HepG2 (cell line): ENCODE measurements around the gene ETFDH. TPM values are rescaled to one million over a fixed set of nuclear protein-coding genes. Genes with fewer than 3 reads are reported as not detected.
"Not testable (repeated sequence)": the region's sequence is repeated elsewhere in the genome, so short reads cannot be mapped to it uniquely, and the experiment has no call there.

Experiments
- ATAC-seq: fragments of 200-7000 bp; cut with Tn5 transposase; 3 replicates; pipeline ENCODE4 v1.9.1; 2020; ENCODE audit warnings: mild to moderate bottlenecking, moderate library complexity
- BruUV-seq: library from RNA; stranded (reverse); fragments of 400-500 nt; replicated peaks from 2 replicates; lab custom pipeline; 2021; lab: Mats Ljungman, UMichigan
- CTCF ChIA-PET: fragments of 300-600 bp; formaldehyde crosslinking; extraction: SDS; loops from one replicate; lab custom pipeline; 2021; ENCODE audit warnings: low total read pairs, inconsistent platforms, low intra/inter-chr PET ratio; lab: Yijun Ruan, JAX
- POLR2A ChIA-PET: fragments of 350-600 bp; sonication (Branson Sonifier 250); formaldehyde crosslinking; loops from one replicate; lab custom pipeline; 2020; ENCODE audit warnings: antibody characterized with exemption, inconsistent platforms; lab: Yijun Ruan, JAX
- DNase-seq: peaks from one replicate; pipeline ENCODE4 v3.0.0-alpha.2; 2015; ENCODE audit warnings: low spot score
- FAIRE-seq: peaks from 3 replicates; lab custom pipeline; 2011; peaks lifted over from hg19 to GRCh38; lab: Jason Lieb, UNC
- H2AFZ ChIP-seq: one replicate; pipeline ENCODE4 v1.6.1; 2011; ENCODE audit warnings: low read length, inconsistent platforms
- H3K27ac ChIP-seq: fragments of 300-600 bp; 3 replicates; pipeline ENCODE4 v1.8.0; 2011; ENCODE audit warnings: mixed run types, mild to moderate bottlenecking, mixed read lengths, low read length, inconsistent platforms; ENCODE audit not compliant: insufficient read depth; ENCODE audit errors: extremely low read length
- H3K27me3 ChIP-seq, 2 experiments: fragments of 200-600 bp in 1 of 2; 2 replicates in 1 of 2; 3 replicates in 1 of 2; pipeline versions ENCODE4 v1.6.0 to v1.8.0; 2011; ENCODE audit warnings: low read length in 2 of 2, mild to moderate bottlenecking in 2 of 2, moderate library complexity in 2 of 2, inconsistent platforms in 1 of 2; ENCODE audit not compliant: insufficient read depth in 2 of 2, control insufficient read depth in 1 of 2
- H3K36me3 ChIP-seq, 2 experiments: fragments of 200-600 bp in 1 of 2; replicated peaks in 1 of 2; 2 replicates in 1 of 2; 3 replicates in 1 of 2; pipeline versions ENCODE4 v1.5.1 to v1.8.0; 2011; ENCODE audit warnings: low read length in 2 of 2, inconsistent platforms in 1 of 2; ENCODE audit not compliant: insufficient read depth in 2 of 2, control insufficient read depth in 1 of 2
- H3K4me1 ChIP-seq: 2 replicates; pipeline ENCODE4 v1.5.1; 2012; ENCODE audit warnings: low read length, inconsistent platforms; ENCODE audit not compliant: insufficient read depth
- H3K4me2 ChIP-seq: 2 replicates; pipeline ENCODE4 v1.6.0; 2011; ENCODE audit warnings: low read depth, low read length, inconsistent platforms
- H3K4me3 ChIP-seq, 3 experiments: fragments of 200-600 bp in 1 of 3; sonication (generic), shearing (Covaris generic) in 1 of 3; replicated peaks in 1 of 3; 2 replicates each; pipeline ENCODE4 v1.5.1; 2011 to 2016; ENCODE audit warnings: low read length in 3 of 3, inconsistent platforms in 2 of 3, low read depth in 2 of 3, mild to moderate bottlenecking in 2 of 3, control low read depth in 1 of 3, mixed read lengths in 1 of 3; ENCODE audit not compliant: insufficient read depth in 1 of 3
- H3K79me2 ChIP-seq: one replicate; pipeline ENCODE4 v1.6.1; 2011; ENCODE audit warnings: low read length, inconsistent platforms; ENCODE audit not compliant: insufficient read depth
- H3K9ac ChIP-seq: 2 replicates; pipeline ENCODE4 v1.6.0; 2011; ENCODE audit warnings: mild to moderate bottlenecking, low read depth, low read length, inconsistent platforms; ENCODE audit not compliant: insufficient read depth
- H3K9me3 ChIP-seq: 2 replicates; pipeline ENCODE4 v1.5.1; 2012; ENCODE audit warnings: mild to moderate bottlenecking, low read length
- H4K20me1 ChIP-seq: 2 replicates; pipeline ENCODE4 v1.6.0; 2011; ENCODE audit warnings: inconsistent platforms, mild to moderate bottlenecking, low read length, moderate library complexity; ENCODE audit not compliant: insufficient read depth
- ATAD3A ChIP-seq: sonication (generic); formaldehyde crosslinking; IDR thresholded peaks from 2 replicates; pipeline ENCODE4 v1.4.0; 2020; ENCODE audit warnings: missing genetic modification reagents
- SRSF1 ChIP-seq: fragments of 200-400 bp; formaldehyde crosslinking; optimal IDR thresholded peaks from 2 replicates; pipeline ENCODE3; 2017; ENCODE audit warnings: mild to moderate bottlenecking, low read depth, low read length, moderate library complexity
- STAG1 ChIP-seq: sonication (generic); formaldehyde crosslinking; IDR thresholded peaks from 2 replicates; pipeline ENCODE4 v1.4.0; 2020; ENCODE audit warnings: missing genetic modification reagents
- WGBS: methylation state at CpG from one replicate; pipeline ENCODE4 v1.1.6; 2017; ENCODE audit warnings: low lambda C conversion rate; 5-methylcytosine and 5-hydroxymethylcytosine counted together
- in situ Hi-C: cut with HindIII; loops from 2 replicates; pipeline ENCODE4 v1.10.0; 2017; ENCODE audit warnings: low pct_unique_long_range_greater_than_20kb; ENCODE audit not compliant: extremely low pct_ligation_motif_present
- intact Hi-C: fragments of 100-400 bp; cut with micrococcal nuclease; formaldehyde crosslinking; loops from one replicate; pipeline ENCODE4 v1.10.0; 2022; ENCODE audit not compliant: unreplicated experiment
- polyA plus RNA-seq, 8 experiments: library from polyadenylated mRNA; depleted of rRNA in 3 of 8; stranded (reverse) in 7 of 8; unstranded in 1 of 8; fragments of >200 nt; fragmentation: Illumina TruSeq in 4 of 8; extraction: Trizol in 4 of 8; gene quantifications; 2 replicates each; pipeline versions ENCODE4 v1.2.1 to v1.2.3, GENCODE V29; 2011 to 2016; ENCODE audit warnings: low read depth in 4 of 8, missing spikeins in 1 of 8, mixed read lengths in 1 of 8; ENCODE audit not compliant: insufficient read depth in 1 of 8
- total RNA-seq, 5 experiments: library from RNA; depleted of rRNA; stranded (reverse); fragments of >200 nt; fragmentation: Illumina TruSeq; extraction: Trizol; gene quantifications; 2 replicates each; pipeline ENCODE4 v1.2.3, GENCODE V29; 2016; ENCODE audit warnings: low read depth in 1 of 5
- TF ChIP-seq, protein P1 (sequence below): sonication (generic); formaldehyde crosslinking; IDR thresholded peaks from 2 replicates; pipeline ENCODE4 v1.5.0; 2020; ENCODE audit warnings: mild to moderate bottlenecking, missing genetic modification reagents

The ETFDH gene
- total and polyA plus RNA-seq, 2 of the 13 experiments (the other 11 are each of a cell fraction or from before 2014, with no cell fraction given) = 14.7 to 17.8 TPM

DNA sequence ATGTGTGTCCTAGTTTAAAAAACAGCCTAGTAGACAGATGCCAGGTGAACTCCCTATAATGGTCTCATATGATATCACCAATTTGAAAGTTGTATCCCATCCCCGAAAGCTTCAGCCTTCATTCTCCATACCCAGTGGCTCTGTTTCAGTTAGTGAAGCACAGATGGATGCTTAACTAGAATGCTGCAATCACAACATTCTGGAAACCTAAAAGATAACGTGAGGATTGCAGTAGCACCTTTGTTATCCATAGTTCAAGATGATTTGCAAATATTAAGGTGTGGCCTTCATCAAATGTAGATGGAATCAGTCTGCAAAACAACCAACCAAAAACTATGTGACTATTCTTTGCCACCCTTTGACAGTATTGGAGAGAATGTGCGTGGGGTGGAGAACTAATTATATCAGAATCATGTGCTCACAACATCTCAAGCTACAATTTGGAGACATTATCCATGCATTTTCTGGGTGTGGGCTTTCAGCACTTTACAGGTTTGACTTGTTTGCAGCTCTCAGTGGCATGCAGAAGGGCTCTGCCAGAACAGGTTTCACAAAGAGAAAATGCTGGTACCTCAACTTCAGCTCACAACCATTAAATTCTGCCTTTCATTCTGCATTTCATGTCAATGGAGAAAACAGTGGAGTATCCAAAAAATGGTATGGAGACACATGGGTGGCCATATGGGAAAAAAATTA is 69.4 kb downstream of the ETFDH start (continued):
- TF ChIP-seq STAG1 (CRISPR knock-in tag) = no peak
- TF ChIP-seq, protein P1, sequence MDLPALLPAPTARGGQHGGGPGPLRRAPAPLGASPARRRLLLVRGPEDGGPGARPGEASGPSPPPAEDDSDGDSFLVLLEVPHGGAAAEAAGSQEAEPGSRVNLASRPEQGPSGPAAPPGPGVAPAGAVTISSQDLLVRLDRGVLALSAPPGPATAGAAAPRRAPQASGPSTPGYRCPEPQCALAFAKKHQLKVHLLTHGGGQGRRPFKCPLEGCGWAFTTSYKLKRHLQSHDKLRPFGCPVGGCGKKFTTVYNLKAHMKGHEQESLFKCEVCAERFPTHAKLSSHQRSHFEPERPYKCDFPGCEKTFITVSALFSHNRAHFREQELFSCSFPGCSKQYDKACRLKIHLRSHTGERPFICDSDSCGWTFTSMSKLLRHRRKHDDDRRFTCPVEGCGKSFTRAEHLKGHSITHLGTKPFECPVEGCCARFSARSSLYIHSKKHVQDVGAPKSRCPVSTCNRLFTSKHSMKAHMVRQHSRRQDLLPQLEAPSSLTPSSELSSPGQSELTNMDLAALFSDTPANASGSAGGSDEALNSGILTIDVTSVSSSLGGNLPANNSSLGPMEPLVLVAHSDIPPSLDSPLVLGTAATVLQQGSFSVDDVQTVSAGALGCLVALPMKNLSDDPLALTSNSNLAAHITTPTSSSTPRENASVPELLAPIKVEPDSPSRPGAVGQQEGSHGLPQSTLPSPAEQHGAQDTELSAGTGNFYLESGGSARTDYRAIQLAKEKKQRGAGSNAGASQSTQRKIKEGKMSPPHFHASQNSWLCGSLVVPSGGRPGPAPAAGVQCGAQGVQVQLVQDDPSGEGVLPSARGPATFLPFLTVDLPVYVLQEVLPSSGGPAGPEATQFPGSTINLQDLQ = no peak
- no peak for TF ChIP-seq SRSF1
- no peak for TF ChIP-seq ATAD3A (CRISPR knock-in tag)

DNA sequence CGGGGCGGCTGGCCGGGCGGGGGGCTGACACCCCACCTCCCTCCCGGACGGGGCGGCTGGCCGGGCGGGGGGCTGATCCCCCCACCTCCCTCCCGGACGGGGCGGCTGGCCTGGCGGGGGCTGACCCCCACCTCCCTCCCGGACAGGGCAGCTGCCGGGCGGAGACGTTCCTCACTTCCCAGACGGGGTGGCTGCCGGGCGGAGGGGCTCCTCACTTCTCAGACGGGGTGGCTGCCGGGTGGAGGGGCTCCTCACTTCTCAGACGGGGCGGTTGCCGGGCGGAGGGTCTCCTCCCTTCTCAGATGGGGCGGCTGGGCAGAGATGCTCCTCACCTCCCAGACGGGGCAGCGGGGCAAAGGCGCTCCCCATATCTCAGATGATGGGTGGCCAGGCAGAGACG is 74.4 kb downstream of the ETFDH start:
- H3K9me3 ChIP-seq, intact Hi-C loops, BruUV-seq, H3K4me1 ChIP-seq, H3K27ac ChIP-seq, H3K9ac ChIP-seq, CTCF ChIA-PET, FAIRE-seq, H3K4me3 ChIP-seq, H4K20me1 ChIP-seq, H2AFZ ChIP-seq, H3K79me2 ChIP-seq, H3K4me2 ChIP-seq, DNase-seq, H3K27me3 ChIP-seq, ATAC-seq, H3K36me3 ChIP-seq, POLR2A ChIA-PET: not testable (repeated sequence)
- no CpG with 5 or more reads among the region's 31 CpGs for WGBS
- in situ Hi-C loops = loop anchor here (25.0 kb wide), 1 partner anchor 266 kb away; no protein-coding TSS in a partner anchor
